ENCODE results near the gene RRBP1.

RRBP1 gene

GRCh38 chr20:17612287-17612991, 69.6 kb downstream of the RRBP1 start:
- DNase-seq (ENCODE audit: low read depth, low spot score), result no peak

- no peak for DNase-seq (ENCODE audit: low read depth, low spot score)
Observed at GRCh38 chr20:17611540-17612286, 70.3 kb downstream of the RRBP1 start.

- no peak for DNase-seq (ENCODE audit: low read depth, low spot score)
Observed at GRCh38 chr20:17611290-17611539, 70.8 kb downstream of the RRBP1 start.

GRCh38 chr20:17610566-17611289, 71.3 kb downstream of the RRBP1 start:
- no peak for DNase-seq (ENCODE audit: low read depth, low spot score)

GRCh38 chr20:17609811-17610377, 72.1 kb downstream of the RRBP1 start:
- DNase-seq (ENCODE audit: low read depth, low spot score), result no peak

- no peak for DNase-seq (ENCODE audit: low read depth, low spot score)
Observed at GRCh38 chr20:17608701-17609497, 73.1 kb downstream of the RRBP1 start.

GRCh38 chr20:17606001-17606400, 76.0 kb downstream of the RRBP1 start:
- DNase-seq (ENCODE audit: low read depth, low spot score), result no peak

- no peak for DNase-seq (ENCODE audit: low read depth, low spot score)
Observed at GRCh38 chr20:17605131-17605660, 76.8 kb downstream of the RRBP1 start.

- no peak for DNase-seq (ENCODE audit: low read depth, low spot score)
Observed at GRCh38 chr20:17602493-17602892, 79.5 kb downstream of the RRBP1 start.

- DNase-seq (ENCODE audit: low read depth, low spot score), result no peak
Observed at GRCh38 chr20:17601957-17602356, 80.1 kb downstream of the RRBP1 start.

GRCh38 chr20:17598013-17598550, 84.0 kb downstream of the RRBP1 start:
- DNase-seq (ENCODE audit: low read depth, low spot score), result no peak

- DNase-seq (ENCODE audit: low read depth, low spot score), result no peak
Observed at GRCh38 chr20:17595856-17596255, 86.2 kb downstream of the RRBP1 start.

GRCh38 chr20:17594443-17594842, 87.6 kb downstream of the RRBP1 start:
- DNase-seq (ENCODE audit: low read depth, low spot score), result no peak

GRCh38 chr20:17593902-17594301, 88.1 kb downstream of the RRBP1 start:
- DNase-seq (ENCODE audit: low read depth, low spot score), result no peak

GRCh38 chr20:17590245-17590644, 91.8 kb downstream of the RRBP1 start:
- DNase-seq (ENCODE audit: low read depth, low spot score), result no peak

- DNase-seq (ENCODE audit: low read depth, low spot score), result no peak
Observed at GRCh38 chr20:17589161-17589834, 92.7 kb downstream of the RRBP1 start.

GRCh38 chr20:17587824-17588223, 94.2 kb downstream of the RRBP1 start:
- DNase-seq (ENCODE audit: low read depth, low spot score), result no peak

GRCh38 chr20:17587148-17587547, 94.9 kb downstream of the RRBP1 start:
- no peak for DNase-seq (ENCODE audit: low read depth, low spot score)

GRCh38 chr20:17586250-17586649, 95.8 kb downstream of the RRBP1 start:
- DNase-seq (ENCODE audit: low read depth, low spot score), result no peak

- DNase-seq (ENCODE audit: low read depth, low spot score), result no peak
Observed at GRCh38 chr20:17584689-17585088, 97.4 kb downstream of the RRBP1 start.

- DNase-seq (ENCODE audit: low read depth, low spot score), result no peak
Observed at GRCh38 chr20:17583126-17583525, 98.9 kb downstream of the RRBP1 start.

All from activated naive CD8-positive, alpha-beta T cell treated with anti-CD3 and anti-CD28 coated beads, Interleukin-2, amount 50 U/mL, for 16 hours (primary cell).